GM12875 (cell line): ENCODE results near the gene IRAK1.
"Not testable (repeated sequence)": the region's sequence is repeated elsewhere in the genome, so short reads cannot be mapped to it uniquely, and the experiment has no call there.

Source experiments
- H3K4me3 ChIP-seq: one replicate; pipeline ENCODE4 v1.5.1; 2011; ENCODE audit warnings: low read depth, low read length, control low read depth
- CTCF ChIP-seq: IDR thresholded peaks from 2 replicates; pipeline ENCODE4 v1.5.1; 2011; ENCODE audit warnings: low read depth, mild to moderate bottlenecking, control low read depth, inconsistent platforms, low read length, moderate library complexity, borderline replicate concordance; ENCODE audit not compliant: insufficient read depth

The IRAK1 gene

GRCh38 chrX:154000051-154000450 is 19.7 kb downstream of the IRAK1 start:
- TF ChIP-seq CTCF: no peak
- no peak overlapping the region for H3K4me3 ChIP-seq

DNA sequence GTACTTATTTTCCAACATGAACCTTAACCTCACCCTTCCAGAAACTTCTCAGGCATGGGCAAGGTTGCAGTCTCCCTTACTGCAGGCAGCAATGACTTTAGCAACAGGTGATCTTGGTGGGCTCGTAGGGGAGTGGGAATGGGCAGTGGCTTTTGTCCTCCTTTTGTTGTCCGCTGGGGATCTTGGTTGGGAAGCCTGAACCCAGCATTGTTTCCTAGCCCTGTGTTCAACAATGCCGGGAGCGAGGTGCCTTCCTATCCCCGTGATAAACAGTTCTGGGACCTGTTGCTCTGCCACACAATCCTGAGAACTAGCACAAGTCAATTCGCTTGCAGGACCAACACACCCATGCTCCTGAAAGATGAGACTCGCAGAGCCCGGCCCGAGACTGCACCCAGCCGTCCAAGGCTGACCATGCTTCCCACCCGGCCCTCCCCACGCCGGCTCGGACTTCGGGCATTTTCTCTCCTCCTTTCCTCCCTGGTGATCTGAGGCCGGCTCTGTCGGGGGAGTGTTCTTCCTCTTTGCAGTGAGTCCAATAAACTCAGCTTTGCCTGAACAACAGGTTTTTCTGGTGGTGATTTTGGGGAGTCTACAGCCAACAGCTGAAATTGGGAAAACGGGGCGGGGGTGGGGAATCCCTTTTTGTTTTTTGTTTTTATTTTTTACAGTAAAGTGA is 20.2 kb downstream of the IRAK1 start:
- no peak overlapping the region for H3K4me3 ChIP-seq
- no peak for TF ChIP-seq CTCF

DNA sequence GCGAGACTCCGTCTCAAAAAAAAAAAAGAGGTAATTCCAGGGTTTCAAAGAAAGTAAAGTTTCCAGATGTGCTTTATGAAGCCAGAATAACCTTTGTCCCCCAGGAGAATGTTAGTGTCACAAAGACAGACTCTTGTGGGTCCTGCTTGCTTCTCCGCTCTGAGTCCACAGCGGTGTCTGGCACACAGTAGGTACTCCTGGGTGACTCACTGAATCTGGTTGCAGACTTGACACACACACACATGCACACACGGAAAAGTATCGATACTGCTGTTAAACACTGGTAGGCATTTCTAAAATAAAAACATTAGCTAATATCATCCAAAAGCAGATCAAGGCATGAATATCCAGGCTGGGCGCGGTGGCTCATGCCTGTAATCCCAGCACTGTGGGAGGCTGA is 24.2 kb downstream of the IRAK1 start:
- no peak overlapping the region for H3K4me3 ChIP-seq
- TF ChIP-seq CTCF: no peak

GRCh38 chrX:153994398-153994797 is 25.3 kb downstream of the IRAK1 start:
- H3K4me3 ChIP-seq: not testable (repeated sequence)

GRCh38 chrX:153993978-153994377 is 25.7 kb downstream of the IRAK1 start:
- no peak for TF ChIP-seq CTCF

GRCh38 chrX:153993079-153993478 is 26.6 kb downstream of the IRAK1 start:
- no peak for TF ChIP-seq CTCF
- no peak overlapping the region for H3K4me3 ChIP-seq

More at GRCh38 chrX:153993978-153994377, 25.7 kb downstream of the IRAK1 start:
- no peak overlapping the region for H3K4me3 ChIP-seq

DNA sequence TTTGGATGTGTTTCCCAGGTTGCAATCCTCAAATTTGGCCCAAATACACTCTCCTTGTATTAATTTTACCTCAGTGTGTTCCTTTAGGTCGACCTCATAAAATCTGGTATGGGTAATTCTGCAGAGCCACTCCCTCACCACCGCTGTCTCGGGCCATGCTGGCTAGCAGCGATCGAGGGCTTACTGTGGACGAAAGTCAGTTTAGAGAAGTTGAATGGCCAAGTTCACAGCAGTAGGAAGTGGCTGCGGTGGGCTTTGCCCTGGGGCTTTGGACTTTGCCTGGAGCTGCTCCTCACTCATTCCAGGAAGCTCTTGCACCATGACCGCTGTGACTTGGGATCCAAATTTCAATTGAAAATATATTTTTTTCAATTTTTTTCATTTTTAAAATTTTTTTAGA is 27.5 kb downstream of the IRAK1 start:
- no peak overlapping the region for H3K4me3 ChIP-seq
- TF ChIP-seq CTCF: no peak
